Measurements from ENCODE around the gene LCP2. TPM values are rescaled to one million over a fixed set of nuclear protein-coding genes. Genes with fewer than 3 reads are reported as not detected.

The LCP2 gene
- total and polyA plus RNA-seq, 2 of the 8 experiments (the other 6 are each of a cell fraction or from before 2014, with no cell fraction given) = 0.26 to 0.33 TPM

- TF ChIP-seq SIRT6 (IDR thresholded peaks at IDR 0.05; ENCODE audit: low read length) = no peak
These were observed 73.7 kb downstream of the LCP2 start (continued) for GRCh38 chr5:170223906-170224305.

GRCh38 chr5:170223360-170223759 lies 74.2 kb downstream of the LCP2 start:
- Histone ChIP-seq H2BK15ac (ENCODE audit: low read length) (no peak overlapping the region), H3K23ac (ENCODE audit: insufficient read length) (no peak overlapping the region), H3K4me1 (replicated peaks in 1 of 4; ENCODE audit: control insufficient read depth in 3 of 4, insufficient read depth in 4 of 4, low read length in 3 of 4) (peaks cover 0 to 10% (median 4%) of the 10 kb centered on the region in 4 experiments; a peak in 4 of 7 replicates), H3K23me2 (ENCODE audit: low read depth, low read length) (no peaks in the 10 kb centered on the region; the same call in 1 of the 2 replicates), H2BK5ac (ENCODE audit: low read depth, low read length) (no peak overlapping the region), H4K91ac (replicated peaks; ENCODE audit: insufficient read length, low read length) (no peak overlapping the region), H2BK120ac (replicated peaks; ENCODE audit: low read depth, low read length) (no peak overlapping the region), H3K27me3 (replicated peaks in 1 of 4; ENCODE audit: control insufficient read depth in 3 of 4, extremely low read depth in 1 of 4, insufficient read depth in 3 of 4, low read length in 3 of 4) (peaks cover 0 to 19% (median 5%) of the 10 kb centered on the region in 4 experiments; a peak in 5 of 7 replicates), H3K36me3 (ENCODE audit: control insufficient read depth in 2 of 4, insufficient read depth in 4 of 4, low read length in 3 of 4) (no peaks in the 10 kb centered on the region), H4K20me1 (replicated peaks in 1 of 2; ENCODE audit: control insufficient read depth in 1 of 2, insufficient read depth in 2 of 2, low read length in 2 of 2) (peaks cover 0 to 1% of the 10 kb centered on the region in 2 experiments), H3K27ac (ENCODE audit: low read depth, low read length) (no peak overlapping the region), H2AFZ (ENCODE audit: low read length) (no peak overlapping the region), H3K56ac (replicated peaks; ENCODE audit: insufficient read length, low read depth, low read length) (no peak overlapping the region), H4K8ac (ENCODE audit: extremely low read depth, insufficient read depth, low read length) (no peak overlapping the region), H3K4ac (replicated peaks; ENCODE audit: insufficient read length, low read depth, low read length) (no peak overlapping the region), H3K79me2 (ENCODE audit: control insufficient read depth in 1 of 2, insufficient read depth in 2 of 2, low read length in 2 of 2) (no peaks in the 10 kb centered on the region), H3K79me1 (ENCODE audit: low read depth, low read length) (no peaks in the 10 kb centered on the region), H3K14ac (ENCODE audit: insufficient read length) (no peak overlapping the region), H3K4me3 (ENCODE audit: extremely low read depth in 1 of 4, insufficient read depth in 2 of 4, low read depth in 3 of 4, low read length in 4 of 4) (no peak overlapping the region), H4K5ac (ENCODE audit: insufficient read length, low read depth, low read length) (no peak overlapping the region), H3K4me2 (ENCODE audit: insufficient read depth in 1 of 2, low read depth in 2 of 2, low read length in 2 of 2) (no peak overlapping the region), H3K9ac (replicated peaks in 1 of 4; ENCODE audit: extremely low read depth in 1 of 4, low read depth in 3 of 4, low read length in 3 of 4) (no peak overlapping the region), H3K18ac (ENCODE audit: extremely low read depth, low read length) (no peak overlapping the region), H3K9me3 (ENCODE audit: insufficient read depth in 2 of 2, low read depth in 1 of 2, low read length in 1 of 2) (no peaks in the 10 kb centered on the region), H2BK12ac (ENCODE audit: low read depth, low read length) (no peak overlapping the region), H2BK20ac (ENCODE audit: low read length) (no peak overlapping the region), H2AK5ac (ENCODE audit: low read depth, low read length) (no peak overlapping the region)
- no peak for FAIRE-seq
- CTCF ChIA-PET (ENCODE audit: partially characterized antibody) = interaction anchor here (0.9 to 12.7 kb wide), 14 partner anchors 8 to 401 kb away, joined by 3 to 151 read pairs (median 6); no protein-coding TSS in a partner anchor
- DNase-seq (ENCODE audit: low read depth in 1 of 2, low spot score in 2 of 2) = no peak
- TF ChIP-seq RNF2 (IDR thresholded peaks at IDR 0.05; ENCODE audit: borderline replicate concordance, low read depth, low read length, missing control alignments, poor library complexity, severe bottlenecking) (no peak), KDM4A (IDR thresholded peaks at IDR 0.05; ENCODE audit: low read depth, low read length, severe bottlenecking) (no peak)
- POLR2A ChIA-PET (ENCODE audit: partially characterized antibody) = no interaction called here

Measured in H1 (cell line).